Measurements from ENCODE around the gene CR1L. TPM values are rescaled to one million over a fixed set of nuclear protein-coding genes. Genes with fewer than 3 reads are reported as not detected.
"Not testable (repeated sequence)": the region's sequence is repeated elsewhere in the genome, so short reads cannot be mapped to it uniquely, and the experiment has no call there.

Gene CR1L
- total RNA-seq, 1 experiment from 2014 or later = 0.24 TPM

- DNase-seq (ENCODE audit: low read depth) = no peak
These were observed 1.2 kb downstream of the CR1L start for GRCh38 chr1:207646171-207646570.

DNA sequence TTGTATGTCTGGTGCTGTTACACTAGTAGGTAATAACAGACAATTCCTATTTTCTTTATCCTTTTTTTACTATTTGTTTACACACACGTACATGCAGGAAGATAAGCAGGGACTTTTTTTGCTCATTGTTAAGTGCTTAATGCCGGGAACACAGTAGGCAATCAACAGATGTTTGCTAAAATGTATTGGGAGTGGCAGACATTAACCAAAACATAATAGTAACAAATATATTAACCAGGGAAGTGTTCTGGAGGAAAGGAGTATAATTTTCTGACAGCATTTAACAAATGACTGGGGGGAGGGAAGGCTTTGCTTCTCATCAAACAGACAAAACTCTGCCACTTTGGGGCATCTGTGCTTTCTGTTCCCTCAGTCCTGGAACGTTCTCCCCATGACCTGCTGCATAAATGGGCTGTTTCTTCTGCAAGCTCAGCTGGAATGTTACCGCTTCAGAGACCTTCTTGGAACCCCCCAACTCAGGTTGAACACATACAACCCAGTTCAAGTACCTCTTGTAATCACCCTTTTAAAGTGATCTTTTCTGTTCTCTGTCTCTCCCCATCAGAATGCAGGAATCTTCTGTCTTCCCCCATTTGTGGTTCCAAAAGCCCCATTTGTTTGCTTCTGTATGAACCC, 2.1 kb downstream of the CR1L start:
- DNase-seq (ENCODE audit: low read depth) = no peak

- DNase-seq (ENCODE audit: low read depth) = no peak
These were observed 2.9 kb downstream of the CR1L start for GRCh38 chr1:207647671-207648333.

DNA sequence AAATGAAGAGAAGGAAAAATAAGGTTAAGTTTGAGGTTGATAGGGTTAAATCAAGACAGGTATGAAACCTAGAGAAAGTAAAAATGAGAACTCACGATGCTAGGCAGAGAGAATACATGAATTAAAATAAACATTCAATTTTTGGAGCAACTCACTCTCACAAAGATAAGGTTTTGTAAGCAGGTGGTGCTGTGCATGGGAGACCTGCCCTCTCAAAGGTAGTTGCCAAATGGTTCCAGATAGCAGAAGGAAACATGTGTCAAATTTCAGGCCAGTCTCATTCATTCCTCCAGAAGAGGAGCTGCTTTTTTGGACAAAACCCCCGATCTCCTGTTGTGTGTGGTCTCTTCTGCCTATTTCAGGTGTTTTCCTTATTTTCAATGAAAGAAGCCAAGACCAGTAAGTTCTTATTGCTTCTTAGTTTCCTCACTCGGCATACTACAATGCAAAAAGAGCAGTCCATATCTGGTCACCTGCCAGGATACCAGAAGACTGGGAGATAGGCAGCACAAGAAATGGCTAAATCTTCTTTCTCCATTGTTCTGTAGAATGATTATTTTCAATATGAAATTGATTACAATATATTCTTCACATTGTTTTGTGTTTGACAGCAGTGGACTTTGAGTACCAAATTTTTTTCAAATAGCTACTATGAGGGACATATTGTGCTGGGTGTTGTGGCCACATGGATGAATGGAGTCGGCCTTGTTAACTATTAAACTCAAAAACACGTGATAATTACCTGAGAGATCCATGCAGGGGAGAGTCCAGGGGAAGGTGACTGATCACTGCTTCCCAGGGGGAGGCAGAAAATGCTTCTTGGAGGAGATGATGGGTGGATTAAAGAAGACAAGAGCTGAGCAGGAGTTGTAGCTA, 3.6 kb downstream of the CR1L start:
- no peak for DNase-seq (ENCODE audit: low read depth)

GRCh38 chr1:207649210-207649753, 4.3 kb downstream of the CR1L start:
- no peak for DNase-seq (ENCODE audit: low read depth)

DNA sequence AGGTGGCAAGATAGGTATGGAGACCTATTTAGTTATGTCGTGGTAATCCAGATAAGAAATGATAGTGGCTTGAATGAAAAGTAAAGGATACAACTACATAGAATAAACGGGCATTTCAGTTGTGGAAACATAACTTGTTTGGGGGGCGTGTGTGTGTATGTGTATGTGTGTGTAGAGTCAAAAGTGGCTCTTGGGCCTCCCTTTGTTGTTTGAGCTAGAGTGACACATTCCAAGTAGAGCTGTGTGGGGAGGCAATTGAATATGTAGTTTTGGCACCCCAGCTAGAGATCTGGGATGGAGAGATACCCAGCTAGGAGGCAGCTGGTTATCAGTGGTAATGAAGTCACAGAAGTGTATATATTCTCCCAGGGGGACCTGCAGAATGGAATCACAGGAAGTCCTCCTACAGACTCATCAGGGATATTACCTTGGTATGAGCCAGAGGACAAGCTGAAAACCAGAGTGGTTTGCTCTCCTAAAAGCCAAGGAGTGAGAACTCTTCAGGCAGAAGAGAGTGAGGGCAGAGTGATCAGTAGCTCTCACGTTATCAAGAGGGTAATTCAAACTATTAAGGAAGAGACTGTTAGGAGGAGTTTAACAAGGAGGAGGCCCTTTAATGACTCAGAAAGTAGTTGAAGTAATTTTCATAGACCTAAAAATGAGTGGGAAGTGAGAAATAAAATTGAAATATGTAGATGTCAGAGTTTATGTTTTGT, 5.1 kb downstream of the CR1L start:
- no peak for DNase-seq (ENCODE audit: low read depth)

DNA sequence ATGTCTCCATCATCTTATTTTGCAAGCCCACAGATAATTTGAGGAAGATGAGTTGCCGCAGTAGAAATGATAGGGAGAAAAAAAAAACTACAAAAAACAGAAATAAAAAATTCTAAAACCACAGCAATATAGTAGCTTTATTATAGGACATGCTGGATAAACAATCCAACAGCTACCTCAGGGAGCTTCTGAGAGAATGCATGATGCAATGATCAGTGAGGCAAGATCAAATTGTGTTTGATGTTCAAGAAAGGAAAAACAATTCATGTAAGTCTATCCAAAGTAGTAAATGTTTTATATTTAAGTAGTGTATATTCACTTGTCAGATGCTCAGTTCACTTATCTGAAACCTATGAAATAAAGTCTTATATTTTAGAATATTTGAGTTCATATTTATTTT, 6.7 kb downstream of the CR1L start:
- DNase-seq (ENCODE audit: low read depth) = no peak

- no peak for DNase-seq (ENCODE audit: low read depth)
These were observed 9.4 kb downstream of the CR1L start for GRCh38 chr1:207654320-207654719.

- DNase-seq (ENCODE audit: low read depth) = no peak
These were observed 13.5 kb downstream of the CR1L start for GRCh38 chr1:207658408-207658807.

- no peak for DNase-seq (ENCODE audit: low read depth)
These were observed 14.1 kb downstream of the CR1L start for GRCh38 chr1:207658904-207659485.

DNA sequence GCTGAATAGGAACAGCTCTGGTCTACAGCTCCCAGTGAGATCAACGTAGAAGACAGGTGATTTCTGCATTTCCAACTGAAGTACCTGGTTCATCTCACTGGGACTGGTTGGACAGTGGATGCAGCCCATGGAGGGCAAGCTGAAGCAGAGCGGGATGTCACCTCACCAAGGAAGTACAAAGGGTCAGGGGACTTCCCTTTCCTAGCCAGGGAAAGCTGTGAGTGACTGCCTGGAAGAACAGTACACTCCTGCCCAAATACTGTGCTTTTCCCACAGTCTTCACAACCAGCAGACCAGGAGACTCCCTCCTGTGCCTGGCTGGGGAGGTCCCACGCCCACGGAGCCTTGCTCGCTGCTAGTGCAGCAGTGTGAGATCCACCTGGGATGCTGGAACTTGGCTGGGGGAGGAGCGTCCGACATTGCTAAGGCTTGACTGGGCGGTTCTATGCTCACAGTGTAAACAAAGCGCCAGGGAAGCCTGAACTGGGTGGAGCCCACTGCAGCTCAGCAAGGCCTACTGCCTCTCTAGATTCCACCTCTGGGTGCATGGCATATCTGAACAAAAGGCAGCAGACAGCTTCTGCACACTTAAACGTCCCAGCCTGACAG, 14.7 kb downstream of the CR1L start:
- DNase-seq (ENCODE audit: low read depth) = no peak

GRCh38 chr1:207661420-207661819, 16.5 kb downstream of the CR1L start:
- not testable (repeated sequence) for DNase-seq (ENCODE audit: low read depth)

GRCh38 chr1:207666342-207666741, 21.4 kb downstream of the CR1L start:
- no peak for DNase-seq (ENCODE audit: low read depth)

- no peak for DNase-seq (ENCODE audit: low read depth)
These were observed 24.6 kb downstream of the CR1L start for GRCh38 chr1:207669528-207670009.

GRCh38 chr1:207670192-207670591, 25.3 kb downstream of the CR1L start:
- no peak for DNase-seq (ENCODE audit: low read depth)

DNA sequence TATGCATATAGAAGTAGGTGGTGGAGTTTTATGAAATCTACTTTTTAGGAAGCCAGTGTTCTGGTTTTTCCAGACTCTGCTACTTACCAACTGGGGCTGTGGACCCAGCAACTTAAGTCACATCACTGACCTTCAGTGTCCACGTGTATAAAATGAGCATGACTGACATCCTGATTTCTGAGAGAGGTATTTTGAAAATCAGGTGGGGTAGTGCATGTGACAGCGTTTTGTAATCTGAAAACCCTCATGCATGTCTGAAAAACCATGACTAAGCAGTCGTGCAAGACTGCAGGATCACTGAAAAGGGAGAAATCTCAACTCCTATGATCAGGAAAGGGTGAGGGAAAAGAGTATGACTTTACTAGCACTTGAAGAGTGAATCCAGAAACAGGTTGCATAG, 26.1 kb downstream of the CR1L start:
- DNase-seq (ENCODE audit: low read depth) = no peak

GRCh38 chr1:207672522-207673130, 27.7 kb downstream of the CR1L start:
- peak; percentile 35 for DNase-seq (ENCODE audit: low read depth)

- no peak for DNase-seq (ENCODE audit: low read depth)
These were observed 28.5 kb downstream of the CR1L start for GRCh38 chr1:207673399-207673798.

- no peak for DNase-seq (ENCODE audit: low read depth)
These were observed 31.2 kb downstream of the CR1L start for GRCh38 chr1:207676153-207676552.

All from RPMI7951 (cell line).